Measurements from ENCODE around the gene SMARCD3. TPM values are rescaled to one million over a fixed set of nuclear protein-coding genes. Genes with fewer than 3 reads are reported as not detected.

SMARCD3 gene
- polyA plus RNA-seq, 1 donor = 29.1 TPM

GRCh38 chr7:151238190-151238810, 10.2 kb downstream of the SMARCD3 start:
- Histone ChIP-seq H3K4me1 (ENCODE audit: control insufficient read depth, insufficient read depth, low read length) (no peaks in the 10 kb centered on the region), H3K4me3 (ENCODE audit: low read length) (no peak overlapping the region), H3K9me3 (ENCODE audit: control insufficient read depth, low read depth, low read length) (peaks cover 5% of the 10 kb centered on the region), H3K36me3 (ENCODE audit: control insufficient read depth, insufficient read depth, low read length) (peaks cover 64% of the 10 kb centered on the region), H3K27ac (ENCODE audit: low read length) (no peak overlapping the region), H3K27me3 (ENCODE audit: control insufficient read depth, insufficient read depth, low read length) (peaks cover 3% of the 10 kb centered on the region)
- no CpG with 5 or more reads among the region's 17 CpGs for WGBS (ENCODE audit: insufficient coverage, low lambda C conversion rate)
- no peak for DNase-seq

GRCh38 chr7:151237244-151238189, 11.0 kb downstream of the SMARCD3 start:
- Histone ChIP-seq H3K27me3 (ENCODE audit: control insufficient read depth, insufficient read depth, low read length) (no peaks in the 10 kb centered on the region), H3K27ac (ENCODE audit: low read length) (no peak overlapping the region), H3K4me1 (ENCODE audit: control insufficient read depth, insufficient read depth, low read length) (no peaks in the 10 kb centered on the region), H3K9me3 (ENCODE audit: control insufficient read depth, low read depth, low read length) (peaks cover 5% of the 10 kb centered on the region), H3K4me3 (ENCODE audit: low read length) (no peak overlapping the region), H3K36me3 (ENCODE audit: control insufficient read depth, insufficient read depth, low read length) (peaks cover 64% of the 10 kb centered on the region)
- no CpG with 5 or more reads among the region's 44 CpGs for WGBS (ENCODE audit: insufficient coverage, low lambda C conversion rate)
- no peak for DNase-seq

GRCh38 chr7:151236406-151236805, 12.1 kb downstream of the SMARCD3 start:
- Histone ChIP-seq H3K9me3 (ENCODE audit: control insufficient read depth, low read depth, low read length) (peaks cover 5% of the 10 kb centered on the region), H3K27me3 (ENCODE audit: control insufficient read depth, insufficient read depth, low read length) (no peaks in the 10 kb centered on the region), H3K4me3 (ENCODE audit: low read length) (no peak overlapping the region), H3K36me3 (ENCODE audit: control insufficient read depth, insufficient read depth, low read length) (peaks cover 59% of the 10 kb centered on the region), H3K27ac (ENCODE audit: low read length) (no peak overlapping the region), H3K4me1 (ENCODE audit: control insufficient read depth, insufficient read depth, low read length) (no peaks in the 10 kb centered on the region)
- DNase-seq = no peak
- no CpG with 5 or more reads among the region's 13 CpGs for WGBS (ENCODE audit: insufficient coverage, low lambda C conversion rate)

GRCh38 chr7:151235091-151235787, 13.3 kb downstream of the SMARCD3 start:
- peaks cover 5% of the 10 kb centered on the region for H3K9me3 ChIP-seq (ENCODE audit: control insufficient read depth, low read depth, low read length)
- H3K36me3 ChIP-seq (ENCODE audit: control insufficient read depth, insufficient read depth, low read length) = peaks cover 49% of the 10 kb centered on the region
- no peak for DNase-seq
- no peaks in the 10 kb centered on the region for H3K27me3 ChIP-seq (ENCODE audit: control insufficient read depth, insufficient read depth, low read length)
- H3K4me1 ChIP-seq (ENCODE audit: control insufficient read depth, insufficient read depth, low read length) = no peaks in the 10 kb centered on the region
- no peak overlapping the region for H3K4me3 ChIP-seq (ENCODE audit: low read length)
- no peak overlapping the region for H3K27ac ChIP-seq (ENCODE audit: low read length)
- WGBS (ENCODE audit: insufficient coverage, low lambda C conversion rate) = no CpG with 5 or more reads among the region's 28 CpGs

GRCh38 chr7:151233804-151234203, 14.7 kb downstream of the SMARCD3 start:
- H3K4me1 ChIP-seq (ENCODE audit: control insufficient read depth, insufficient read depth, low read length) = no peaks in the 10 kb centered on the region
- DNase-seq = no peak
- no CpG with 5 or more reads among the region's 9 CpGs for WGBS (ENCODE audit: insufficient coverage, low lambda C conversion rate)
- H3K36me3 ChIP-seq (ENCODE audit: control insufficient read depth, insufficient read depth, low read length) = peaks cover 40% of the 10 kb centered on the region
- no peak overlapping the region for H3K27ac ChIP-seq (ENCODE audit: low read length)
- no peaks in the 10 kb centered on the region for H3K27me3 ChIP-seq (ENCODE audit: control insufficient read depth, insufficient read depth, low read length)
- H3K9me3 ChIP-seq (ENCODE audit: control insufficient read depth, low read depth, low read length) = peaks cover 5% of the 10 kb centered on the region
- peak overlapping the region; percentile 94 for H3K4me3 ChIP-seq (ENCODE audit: low read length)

GRCh38 chr7:151232917-151233701, 15.4 kb downstream of the SMARCD3 start:
- H3K4me3 ChIP-seq (ENCODE audit: low read length) = peak overlapping the region; percentile 94
- peaks cover 5% of the 10 kb centered on the region for H3K9me3 ChIP-seq (ENCODE audit: control insufficient read depth, low read depth, low read length)
- WGBS (ENCODE audit: insufficient coverage, low lambda C conversion rate) = no CpG with 5 or more reads among the region's 36 CpGs
- H3K4me1 ChIP-seq (ENCODE audit: control insufficient read depth, insufficient read depth, low read length) = peaks cover 5% of the 10 kb centered on the region
- peak overlapping the region; percentile 40 for H3K27ac ChIP-seq (ENCODE audit: low read length)
- H3K27me3 ChIP-seq (ENCODE audit: control insufficient read depth, insufficient read depth, low read length) = no peaks in the 10 kb centered on the region
- peaks cover 33% of the 10 kb centered on the region for H3K36me3 ChIP-seq (ENCODE audit: control insufficient read depth, insufficient read depth, low read length)
- DNase-seq = peak in 1 of 2 donors; percentile 48

- peak; percentile 84 to 89 for DNase-seq
- Histone ChIP-seq H3K9me3 (ENCODE audit: control insufficient read depth, low read depth, low read length) (no peaks in the 10 kb centered on the region), H3K36me3 (ENCODE audit: control insufficient read depth, insufficient read depth, low read length) (peaks cover 25% of the 10 kb centered on the region), H3K4me3 (ENCODE audit: low read length) (peak within 1 kb of the TSS; percentile 94), H3K27ac (ENCODE audit: low read length) (peak within 1 kb of the TSS; percentile 40), H3K4me1 (ENCODE audit: control insufficient read depth, insufficient read depth, low read length) (peaks cover 8% of the 10 kb centered on the region), H3K27me3 (ENCODE audit: control insufficient read depth, insufficient read depth, low read length) (no peaks in the 10 kb centered on the region)
- WGBS (ENCODE audit: insufficient coverage, low lambda C conversion rate) = no CpG with 5 or more reads among the region's 79 CpGs
These were observed 16.2 kb downstream of the SMARCD3 start, which contains the start of gene CHPF2 for GRCh38 chr7:151232091-151232916. Gene CHPF2, plus strand, starts transcription at chr7:151232483. Its CDS starts 1,529 bp downstream, at chr7:151234012.

GRCh38 chr7:151231080-151231479, 17.4 kb downstream of the SMARCD3 start:
- no peak for DNase-seq
- H3K27me3 ChIP-seq (ENCODE audit: control insufficient read depth, insufficient read depth, low read length) = no peaks in the 10 kb centered on the region
- H3K9me3 ChIP-seq (ENCODE audit: control insufficient read depth, low read depth, low read length) = no peaks in the 10 kb centered on the region
- WGBS (ENCODE audit: insufficient coverage, low lambda C conversion rate) = 100% methylated on average over 1 of the region's 1 CpG
- H3K4me3 ChIP-seq (ENCODE audit: low read length) = no peak overlapping the region
- peaks cover 11% of the 10 kb centered on the region for H3K4me1 ChIP-seq (ENCODE audit: control insufficient read depth, insufficient read depth, low read length)
- H3K27ac ChIP-seq (ENCODE audit: low read length) = no peak overlapping the region
- peaks cover 14% of the 10 kb centered on the region for H3K36me3 ChIP-seq (ENCODE audit: control insufficient read depth, insufficient read depth, low read length)

- H3K4me3 ChIP-seq (ENCODE audit: low read length) = no peak overlapping the region
- peaks cover 14% of the 10 kb centered on the region for H3K4me1 ChIP-seq (ENCODE audit: control insufficient read depth, insufficient read depth, low read length)
- H3K36me3 ChIP-seq (ENCODE audit: control insufficient read depth, insufficient read depth, low read length) = peaks cover 9% of the 10 kb centered on the region
- H3K9me3 ChIP-seq (ENCODE audit: control insufficient read depth, low read depth, low read length) = no peaks in the 10 kb centered on the region
- no peaks in the 10 kb centered on the region for H3K27me3 ChIP-seq (ENCODE audit: control insufficient read depth, insufficient read depth, low read length)
- no CpG with 5 or more reads among the region's 10 CpGs for WGBS (ENCODE audit: insufficient coverage, low lambda C conversion rate)
- no peak overlapping the region for H3K27ac ChIP-seq (ENCODE audit: low read length)
- no peak for DNase-seq
These were observed 19.2 kb downstream of the SMARCD3 start for GRCh38 chr7:151229249-151229648.
